ENCODE data around the gene SLC9A8. TPM values are rescaled to one million over a fixed set of nuclear protein-coding genes. Genes with fewer than 3 reads are reported as not detected.

The SLC9A8 gene, protein sequence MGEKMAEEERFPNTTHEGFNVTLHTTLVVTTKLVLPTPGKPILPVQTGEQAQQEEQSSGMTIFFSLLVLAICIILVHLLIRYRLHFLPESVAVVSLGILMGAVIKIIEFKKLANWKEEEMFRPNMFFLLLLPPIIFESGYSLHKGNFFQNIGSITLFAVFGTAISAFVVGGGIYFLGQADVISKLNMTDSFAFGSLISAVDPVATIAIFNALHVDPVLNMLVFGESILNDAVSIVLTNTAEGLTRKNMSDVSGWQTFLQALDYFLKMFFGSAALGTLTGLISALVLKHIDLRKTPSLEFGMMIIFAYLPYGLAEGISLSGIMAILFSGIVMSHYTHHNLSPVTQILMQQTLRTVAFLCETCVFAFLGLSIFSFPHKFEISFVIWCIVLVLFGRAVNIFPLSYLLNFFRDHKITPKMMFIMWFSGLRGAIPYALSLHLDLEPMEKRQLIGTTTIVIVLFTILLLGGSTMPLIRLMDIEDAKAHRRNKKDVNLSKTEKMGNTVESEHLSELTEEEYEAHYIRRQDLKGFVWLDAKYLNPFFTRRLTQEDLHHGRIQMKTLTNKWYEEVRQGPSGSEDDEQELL
- polyA plus RNA-seq (2011; rRNA removed) (2.3 and 3.2 TPM in 2 replicates), polyA minus RNA-seq (2011; rRNA and poly(A)+ RNA removed) (9.5 and 10.1 TPM in 2 replicates)

DNA sequence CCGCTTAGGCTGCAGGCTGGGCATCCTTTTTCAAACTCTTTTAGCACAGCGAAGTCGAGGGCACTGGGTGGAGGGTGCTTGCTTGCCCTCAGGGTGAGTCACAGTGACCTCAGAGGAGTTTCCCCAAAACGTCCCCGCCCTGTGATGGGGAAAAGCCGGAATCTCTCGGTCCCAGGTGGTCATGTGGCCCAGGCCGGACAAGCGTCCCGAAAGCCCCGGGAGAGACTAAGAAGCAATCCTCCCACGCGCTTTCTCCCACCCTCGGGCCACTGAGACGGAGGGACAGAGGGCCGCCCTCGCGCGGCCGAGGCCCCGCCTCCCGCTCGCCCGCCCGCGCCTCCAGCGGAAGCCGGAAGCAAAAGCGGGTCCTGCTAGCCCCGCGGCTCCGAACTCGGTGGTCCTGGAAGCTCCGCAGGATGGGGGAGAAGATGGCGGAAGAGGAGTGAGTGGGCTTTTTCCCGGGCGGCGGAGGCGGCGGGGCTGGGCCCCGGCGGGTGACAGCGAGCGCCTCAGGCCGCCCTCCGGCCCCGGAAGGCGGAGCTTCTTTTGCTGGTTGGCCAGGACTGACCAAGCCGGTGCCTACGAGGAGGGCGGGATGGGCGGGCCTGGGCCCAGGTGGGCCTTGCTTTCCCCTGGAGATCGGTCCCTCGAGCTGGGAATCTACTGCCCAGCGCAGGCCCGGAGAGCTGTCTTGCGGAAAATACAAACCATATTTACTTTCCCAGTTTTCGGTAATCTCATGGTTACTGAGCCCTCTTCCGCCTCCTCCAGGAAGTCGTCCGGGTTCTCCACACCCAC lies at the start of gene SLC9A8:
SLC9A8 (plus strand) TSS at position 322 of the 798 bp plus-strand sequence; CDS start at position 417, 95 bp downstream.
- TF ChIP-seq, protein P1, sequence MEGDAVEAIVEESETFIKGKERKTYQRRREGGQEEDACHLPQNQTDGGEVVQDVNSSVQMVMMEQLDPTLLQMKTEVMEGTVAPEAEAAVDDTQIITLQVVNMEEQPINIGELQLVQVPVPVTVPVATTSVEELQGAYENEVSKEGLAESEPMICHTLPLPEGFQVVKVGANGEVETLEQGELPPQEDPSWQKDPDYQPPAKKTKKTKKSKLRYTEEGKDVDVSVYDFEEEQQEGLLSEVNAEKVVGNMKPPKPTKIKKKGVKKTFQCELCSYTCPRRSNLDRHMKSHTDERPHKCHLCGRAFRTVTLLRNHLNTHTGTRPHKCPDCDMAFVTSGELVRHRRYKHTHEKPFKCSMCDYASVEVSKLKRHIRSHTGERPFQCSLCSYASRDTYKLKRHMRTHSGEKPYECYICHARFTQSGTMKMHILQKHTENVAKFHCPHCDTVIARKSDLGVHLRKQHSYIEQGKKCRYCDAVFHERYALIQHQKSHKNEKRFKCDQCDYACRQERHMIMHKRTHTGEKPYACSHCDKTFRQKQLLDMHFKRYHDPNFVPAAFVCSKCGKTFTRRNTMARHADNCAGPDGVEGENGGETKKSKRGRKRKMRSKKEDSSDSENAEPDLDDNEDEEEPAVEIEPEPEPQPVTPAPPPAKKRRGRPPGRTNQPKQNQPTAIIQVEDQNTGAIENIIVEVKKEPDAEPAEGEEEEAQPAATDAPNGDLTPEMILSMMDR (IDR thresholded peaks at IDR 0.05; ENCODE audit: low read depth, low read length) = peak; percentile 44
- CTCF ChIA-PET = interaction anchor here (0.9 to 1.8 kb wide), 4 partner anchors 9 to 202 kb away, joined by 3 to 4 read pairs (median 4); no protein-coding TSS in a partner anchor
- no peaks in the 10 kb centered on the region for H3K9me3 ChIP-seq (ENCODE audit: control insufficient read depth, insufficient read depth, low read length)
- H3K27ac ChIP-seq (ENCODE audit: low read depth, low read length) = peak within 1 kb of the TSS; percentile 90
- POLR2A ChIA-PET = interaction anchor here (0.7 to 1.0 kb wide), 5 partner anchors 9 to 195 kb away, joined by 3 to 4 read pairs (median 3); no protein-coding TSS in a partner anchor
- peak within 1 kb of the TSS; percentile 86 for H3K4me3 ChIP-seq (ENCODE audit: low read depth, low read length)
- no peaks in the 10 kb centered on the region for H3K27me3 ChIP-seq (ENCODE audit: control insufficient read depth, insufficient read depth, low read length)
- no peak for DNase-seq (ENCODE audit: low read depth, low spot score)

DNA sequence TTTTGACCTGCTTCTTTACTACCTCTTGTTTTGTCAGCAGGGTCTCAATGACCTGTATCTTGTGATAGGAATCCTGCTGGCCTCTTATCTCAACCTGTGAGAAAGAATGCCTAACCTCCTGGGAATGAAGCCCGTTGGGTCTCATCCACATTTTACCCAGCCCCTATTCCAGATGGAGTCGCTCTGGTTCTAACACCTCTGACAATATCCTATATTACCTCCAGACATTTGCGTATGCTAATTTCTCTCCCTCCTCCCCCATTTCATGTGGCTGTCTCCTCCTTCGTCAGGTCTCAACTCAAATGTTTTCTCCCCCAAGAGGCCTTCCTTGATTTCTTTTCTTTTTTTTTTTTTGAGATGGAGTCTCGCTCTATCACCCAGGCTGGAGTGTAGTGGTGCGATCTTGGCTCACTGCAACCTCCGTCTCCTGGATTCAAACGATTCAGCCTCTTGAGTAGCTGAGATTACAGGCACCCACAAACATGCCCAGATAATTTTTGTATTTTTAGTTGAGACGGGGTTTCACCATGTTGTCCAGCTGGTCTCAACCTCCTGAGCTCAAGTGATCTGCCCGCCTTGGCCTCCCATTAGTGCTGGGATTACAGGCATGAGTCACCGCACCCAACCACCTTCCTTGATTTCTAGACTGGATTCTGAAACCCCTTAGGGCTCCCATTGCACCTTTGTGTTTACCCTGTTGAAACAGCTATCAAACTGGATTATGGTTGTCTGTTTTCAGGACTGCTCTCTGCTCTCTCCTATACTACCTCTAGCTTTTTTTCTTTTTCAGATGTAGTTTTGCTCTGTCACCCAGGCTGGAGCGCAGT lies 49.5 kb upstream of the SLC9A8 start:
- Histone ChIP-seq H3K4me3 (ENCODE audit: low read depth, low read length) (no peak overlapping the region), H3K27me3 (ENCODE audit: control insufficient read depth, insufficient read depth, low read length) (peaks cover 14% of the 10 kb centered on the region), H3K9me3 (ENCODE audit: control insufficient read depth, insufficient read depth, low read length) (no peaks in the 10 kb centered on the region), H3K27ac (ENCODE audit: low read depth, low read length) (no peak overlapping the region)
- DNase-seq (ENCODE audit: low read depth, low spot score) = no peak
- TF ChIP-seq, protein P1 (IDR thresholded peaks at IDR 0.05; ENCODE audit: low read depth, low read length) = no peak
- CTCF ChIA-PET = no interaction called here
- POLR2A ChIA-PET = no interaction called here

DNA sequence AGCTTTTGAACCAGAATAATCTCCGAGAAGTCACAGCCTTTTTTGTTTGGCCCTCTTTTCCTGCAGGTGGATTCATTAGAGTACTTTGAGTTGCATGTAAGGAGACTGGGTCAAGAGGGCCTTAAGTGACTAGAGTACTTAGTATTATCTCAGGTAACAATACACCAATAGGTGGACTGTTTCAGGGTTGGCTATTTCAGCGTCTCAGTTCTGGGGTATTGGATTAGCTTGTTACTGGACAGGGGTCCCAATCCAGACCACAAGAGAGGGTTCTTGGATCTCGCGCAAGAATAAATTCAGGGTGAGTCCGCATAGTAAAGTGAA lies 47.3 kb upstream of the SLC9A8 start:
- DNase-seq (ENCODE audit: low read depth, low spot score) = no peak
- ChIA-PET POLR2A (no interaction called here), CTCF (no interaction called here)
- peaks cover 6% of the 10 kb centered on the region for H3K27me3 ChIP-seq (ENCODE audit: control insufficient read depth, insufficient read depth, low read length)
- no peak overlapping the region for H3K27ac ChIP-seq (ENCODE audit: low read depth, low read length)
- TF ChIP-seq, protein P1 (IDR thresholded peaks at IDR 0.05; ENCODE audit: low read depth, low read length) = no peak
- H3K4me3 ChIP-seq (ENCODE audit: low read depth, low read length) = no peak overlapping the region
- no peaks in the 10 kb centered on the region for H3K9me3 ChIP-seq (ENCODE audit: control insufficient read depth, insufficient read depth, low read length)

DNA sequence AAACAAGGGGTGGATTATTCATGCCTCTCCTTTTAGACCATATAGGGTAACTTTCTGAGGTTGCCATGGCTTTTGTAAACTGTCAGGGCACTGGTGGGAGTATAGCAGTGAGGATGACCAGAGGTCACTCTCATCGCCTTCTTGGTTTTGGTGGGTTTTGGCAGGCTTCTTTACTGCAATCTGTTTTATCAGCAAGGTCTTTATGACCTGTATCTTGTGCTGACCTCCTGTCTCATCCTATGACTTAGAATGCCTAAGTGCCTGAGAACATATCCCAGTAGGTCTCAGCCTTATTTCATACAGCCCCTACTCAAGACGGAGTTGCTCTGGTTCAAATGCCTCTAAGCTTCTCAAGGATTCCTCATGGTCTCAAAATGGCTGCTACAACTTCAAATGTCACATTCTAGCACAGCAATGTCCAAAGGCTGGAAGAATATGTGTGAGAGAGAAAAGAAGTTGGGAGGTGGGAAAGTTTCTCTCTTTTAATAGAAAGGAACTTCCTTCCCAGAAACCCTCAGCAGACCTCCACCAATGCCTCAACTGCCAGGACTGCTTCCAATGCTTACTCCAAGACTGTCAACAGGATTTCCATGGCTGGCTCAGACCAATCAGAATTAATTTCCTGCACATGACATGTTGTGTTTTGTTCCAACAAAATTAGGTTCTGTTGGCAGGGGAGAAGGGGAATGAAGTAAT lies 46.6 kb upstream of the SLC9A8 start:
- ChIA-PET POLR2A (no interaction called here), CTCF (no interaction called here)
- TF ChIP-seq, protein P1 (IDR thresholded peaks at IDR 0.05; ENCODE audit: low read depth, low read length) = no peak
- DNase-seq (ENCODE audit: low read depth, low spot score) = no peak
- H3K9me3 ChIP-seq (ENCODE audit: control insufficient read depth, insufficient read depth, low read length) = no peaks in the 10 kb centered on the region
- peaks cover 2% of the 10 kb centered on the region for H3K27me3 ChIP-seq (ENCODE audit: control insufficient read depth, insufficient read depth, low read length)
- H3K27ac ChIP-seq (ENCODE audit: low read depth, low read length) = no peak overlapping the region
- H3K4me3 ChIP-seq (ENCODE audit: low read depth, low read length) = no peak overlapping the region

Data from AG04450 (cell line).